T-helper 1 cell (primary cell): ENCODE measurements around the gene DIAPH2.
"Not testable (repeated sequence)": the region's sequence is repeated elsewhere in the genome, so short reads cannot be mapped to it uniquely, and the experiment has no call there.

ENCODE experiments used
- DNase-seq, 5 donors: peaks; one replicate each; pipeline ENCODE4 v3.0.0-alpha.2; 2012 to 2020

The DIAPH2 gene

DNA sequence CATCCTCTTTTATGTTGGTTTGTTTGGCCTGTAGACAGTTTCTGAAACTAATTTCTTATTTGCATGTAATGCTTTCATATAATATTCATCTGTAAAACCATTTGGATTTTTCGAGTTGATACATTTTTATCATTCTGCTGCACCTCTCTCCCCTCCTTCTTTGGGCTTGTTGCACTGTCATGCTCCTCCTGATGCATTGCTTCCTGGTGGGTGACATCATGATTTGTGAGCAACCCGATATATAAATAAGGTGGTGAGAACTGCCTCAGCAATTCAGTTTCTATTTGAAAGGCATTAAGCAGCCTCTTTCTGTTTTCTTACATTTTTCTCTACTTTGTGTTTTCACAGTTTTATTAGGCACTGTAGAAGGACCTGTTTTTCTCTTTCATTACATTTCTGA is 714.8 kb downstream of the DIAPH2 start:
- peak in 1 of 5 donors; percentile 63 for DNase-seq

DNA sequence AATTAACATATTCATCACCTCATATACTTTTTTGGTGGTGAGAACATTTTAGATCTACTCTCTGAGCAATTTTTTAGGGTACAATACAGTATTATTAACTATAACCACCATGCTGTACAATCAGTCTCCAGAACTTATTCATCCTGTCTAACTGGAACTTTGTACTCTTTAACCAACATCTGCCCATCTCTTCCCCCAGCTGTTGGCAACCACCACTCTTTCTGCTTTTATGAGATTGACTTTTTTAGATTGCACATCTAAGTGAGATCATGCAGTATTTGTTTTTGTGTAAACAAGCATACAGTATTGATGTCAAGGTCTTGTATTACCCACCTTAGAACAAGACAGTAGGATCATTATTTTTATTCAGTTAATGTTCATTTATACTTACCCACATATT is 715.9 kb downstream of the DIAPH2 start:
- DNase-seq = no peak

DNA sequence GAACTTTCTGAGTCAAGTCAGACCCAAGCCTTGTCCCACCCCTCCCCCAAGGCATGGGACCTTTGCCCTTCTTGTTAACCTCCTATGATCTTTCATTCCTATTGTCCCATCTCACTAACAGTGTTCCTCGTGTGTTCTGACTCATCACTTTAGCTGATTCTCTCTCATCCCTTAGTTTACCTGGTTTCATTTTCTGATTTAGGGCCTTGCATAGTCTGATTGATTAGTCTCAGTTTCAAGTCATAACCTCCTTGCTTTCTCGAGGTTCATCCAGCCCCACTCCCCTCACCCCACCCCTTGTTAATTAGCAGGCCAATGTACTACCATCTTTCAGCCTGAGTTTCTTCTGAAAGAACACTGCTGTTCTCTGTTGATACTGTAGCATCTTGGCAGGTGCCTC is 716.5 kb downstream of the DIAPH2 start:
- peak in 1 of 5 donors; percentile 62 for DNase-seq

DNA sequence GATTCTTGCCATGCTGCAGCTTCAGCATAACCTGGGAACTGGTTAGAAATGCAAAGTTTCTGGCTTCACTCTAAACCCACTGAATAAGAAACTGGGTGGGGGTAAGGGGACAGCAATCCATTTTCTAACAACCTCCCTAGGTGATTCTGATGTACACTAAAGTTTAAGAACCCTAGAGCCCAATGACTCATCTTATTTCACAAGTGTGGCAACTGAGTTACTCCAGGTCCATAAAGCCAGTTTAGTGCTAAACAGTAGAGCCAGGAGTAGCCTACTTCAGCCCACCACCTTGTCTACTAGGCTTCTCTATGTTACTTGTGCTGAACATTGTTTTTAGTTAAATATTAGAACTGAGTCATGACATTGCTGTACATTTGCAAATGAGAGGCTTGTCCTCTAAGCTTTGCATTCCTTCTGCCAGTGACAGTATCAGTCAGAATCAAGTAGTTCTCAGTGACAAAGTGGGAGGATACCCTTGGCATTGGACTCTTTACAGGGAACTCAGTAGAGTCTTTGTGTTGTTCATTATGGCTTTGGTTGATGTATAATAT is 717.0 kb downstream of the DIAPH2 start:
- peak in 1 of 5 donors; percentile 18 for DNase-seq

DNA sequence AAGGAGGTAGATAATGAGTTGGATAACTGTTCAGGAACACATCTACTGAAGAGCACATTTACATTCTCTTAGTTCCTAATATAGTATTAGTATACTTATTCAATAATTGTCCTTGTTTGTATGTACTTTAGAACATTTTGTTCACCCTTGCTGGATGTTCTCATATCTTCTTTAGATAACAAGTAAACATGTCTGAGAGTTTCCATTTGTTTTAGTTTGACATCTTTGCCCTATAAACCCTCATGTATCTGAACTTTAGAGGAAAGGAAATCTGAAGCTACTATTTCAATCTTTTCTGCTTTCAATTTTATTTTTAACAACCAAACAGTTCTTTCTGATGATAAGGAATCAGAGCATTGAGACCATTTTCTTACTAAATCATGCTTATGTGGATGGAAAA is 717.7 kb downstream of the DIAPH2 start:
- no peak for DNase-seq

DNA sequence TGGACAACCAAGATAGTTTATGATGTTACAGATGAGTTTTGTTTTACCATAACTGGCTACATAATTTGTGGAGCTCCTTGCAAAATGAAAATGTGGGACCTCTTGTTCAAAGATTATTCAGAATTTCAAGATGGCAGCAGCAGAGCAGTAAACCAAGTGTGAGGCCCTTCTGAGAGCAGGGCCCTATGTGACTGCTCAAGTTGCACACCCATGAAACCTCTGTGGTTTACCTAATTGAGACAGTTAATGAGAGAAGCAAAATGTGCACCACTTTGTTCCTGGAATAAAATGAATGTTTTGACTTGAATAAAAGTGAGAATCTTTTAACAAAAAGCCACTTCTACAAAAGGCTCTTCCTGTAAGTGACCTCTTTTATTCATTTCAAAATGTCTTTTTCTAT is 718.3 kb downstream of the DIAPH2 start:
- peak in 1 of 5 donors; percentile 63 for DNase-seq

DNA sequence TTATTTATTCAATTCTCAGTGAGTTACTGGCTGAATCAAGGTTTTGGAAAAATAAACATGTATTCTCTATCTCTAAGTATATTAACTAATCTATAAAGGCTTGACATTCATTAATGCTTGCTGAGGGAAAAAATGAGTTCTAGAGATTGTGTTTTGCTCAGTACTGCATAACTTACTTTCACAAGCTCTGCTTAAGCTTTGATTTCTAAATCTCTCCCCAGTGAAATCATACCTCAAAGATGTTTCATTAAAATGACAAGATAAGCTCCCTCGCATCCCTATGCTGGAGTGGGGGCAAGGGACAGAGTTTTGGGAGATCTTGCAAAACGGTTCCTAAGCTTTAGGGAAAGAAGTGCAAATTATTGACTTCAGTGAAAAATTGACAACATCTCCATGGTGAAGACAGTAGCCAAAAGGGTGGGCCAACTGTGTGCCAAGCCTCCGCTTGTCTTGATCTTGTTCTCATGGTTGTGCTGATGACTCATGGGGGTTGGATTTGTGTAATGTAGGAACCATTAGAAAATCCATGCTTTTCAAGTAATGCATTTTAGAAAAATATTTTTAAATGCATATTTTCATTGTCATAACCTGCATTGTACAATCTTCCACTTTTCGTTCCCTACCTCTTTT is 720.5 kb downstream of the DIAPH2 start:
- DNase-seq = no peak

DNA sequence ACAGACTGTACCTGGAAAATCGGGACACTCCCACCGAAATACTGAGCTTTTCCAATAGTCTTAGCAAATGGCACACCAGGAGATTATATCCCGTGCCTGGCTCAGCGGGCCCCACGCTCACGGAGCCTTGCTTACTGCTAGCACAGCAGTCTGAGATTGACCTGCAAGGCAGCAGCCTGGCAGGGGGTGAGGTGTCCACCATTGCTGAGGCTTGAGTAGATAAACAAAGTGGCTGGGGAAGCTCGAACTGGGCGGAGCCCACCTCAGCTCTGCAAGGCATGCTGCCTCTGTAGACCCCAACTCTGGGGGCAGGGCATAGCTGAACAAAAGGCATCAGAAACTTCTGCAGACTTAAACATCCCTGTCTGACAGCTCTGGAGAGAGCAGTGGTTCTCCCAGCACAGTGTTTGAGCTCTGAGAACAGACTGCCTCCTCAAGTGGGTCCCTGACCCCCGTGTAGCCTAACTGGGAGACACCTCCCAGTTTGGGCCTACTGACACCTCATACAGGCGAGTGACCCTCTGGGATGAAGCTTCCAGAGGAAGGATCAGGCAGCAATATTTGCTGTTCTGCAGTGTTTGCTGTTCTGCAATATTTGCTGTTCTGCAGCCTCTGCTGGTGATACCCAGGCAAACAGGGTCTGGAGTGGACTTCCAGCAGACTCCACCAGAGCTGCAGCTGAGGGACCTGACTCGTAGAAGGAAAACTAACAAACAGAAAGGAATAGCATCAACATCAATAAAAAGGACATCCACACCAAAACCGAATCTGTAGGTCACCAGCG is 725.2 kb downstream of the DIAPH2 start:
- not testable (repeated sequence) for DNase-seq

DNA sequence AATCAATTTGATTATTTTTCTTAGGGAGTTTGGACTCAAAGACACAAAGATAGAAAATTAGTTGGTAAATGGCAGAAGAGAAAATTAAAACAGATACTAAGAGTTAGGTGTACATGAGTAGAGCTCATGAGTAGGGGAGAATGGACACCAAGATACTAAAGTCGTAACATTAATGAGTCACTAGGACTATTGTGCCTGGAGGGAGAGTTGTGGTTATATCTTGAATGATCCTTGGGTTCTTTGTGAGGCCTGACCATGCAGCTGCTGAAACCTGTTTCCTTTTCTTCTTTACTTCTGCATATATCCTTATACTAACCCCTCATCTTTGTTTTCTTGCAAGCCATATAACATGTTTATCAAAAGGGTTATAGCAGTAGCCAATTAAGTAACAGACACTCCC is 731.8 kb downstream of the DIAPH2 start:
- no peak for DNase-seq

DNA sequence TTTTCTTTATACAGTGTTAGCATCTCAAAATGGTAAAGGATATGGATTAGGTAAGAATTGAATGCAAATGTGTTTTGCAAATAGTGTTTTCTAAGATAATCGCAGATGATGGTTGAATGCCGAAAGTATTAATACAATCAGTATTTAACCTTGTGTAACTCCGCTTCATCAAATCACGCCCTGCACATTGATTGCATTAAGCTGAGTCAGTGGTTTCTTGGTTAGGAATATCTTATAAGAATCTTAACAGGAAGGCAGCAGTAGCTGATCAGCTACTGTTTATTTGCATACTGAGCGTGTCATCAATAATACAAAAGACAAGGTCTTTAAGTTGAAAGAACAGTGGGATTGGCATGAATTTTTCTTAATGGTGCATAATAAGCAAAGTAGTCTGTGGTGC is 744.5 kb downstream of the DIAPH2 start:
- no peak for DNase-seq

DNA sequence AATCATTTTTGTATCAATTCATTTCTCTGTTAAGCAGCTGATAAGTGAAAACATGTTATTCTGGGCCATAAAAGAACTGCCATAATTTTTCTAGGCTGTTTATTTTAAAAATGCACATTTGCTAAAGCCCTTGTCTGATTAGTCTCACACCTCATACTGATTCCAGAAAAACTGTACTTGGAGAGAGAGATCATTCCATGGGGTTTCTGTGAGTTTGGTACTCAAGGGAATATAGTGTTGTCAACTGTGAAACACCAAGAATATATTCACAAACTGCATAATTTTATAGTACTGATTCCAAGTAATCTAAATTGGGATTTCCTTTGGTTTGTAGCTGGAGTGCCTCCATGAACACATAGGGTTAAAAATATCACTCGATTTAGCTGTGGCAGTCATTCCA is 746.6 kb downstream of the DIAPH2 start:
- no peak for DNase-seq

DNA sequence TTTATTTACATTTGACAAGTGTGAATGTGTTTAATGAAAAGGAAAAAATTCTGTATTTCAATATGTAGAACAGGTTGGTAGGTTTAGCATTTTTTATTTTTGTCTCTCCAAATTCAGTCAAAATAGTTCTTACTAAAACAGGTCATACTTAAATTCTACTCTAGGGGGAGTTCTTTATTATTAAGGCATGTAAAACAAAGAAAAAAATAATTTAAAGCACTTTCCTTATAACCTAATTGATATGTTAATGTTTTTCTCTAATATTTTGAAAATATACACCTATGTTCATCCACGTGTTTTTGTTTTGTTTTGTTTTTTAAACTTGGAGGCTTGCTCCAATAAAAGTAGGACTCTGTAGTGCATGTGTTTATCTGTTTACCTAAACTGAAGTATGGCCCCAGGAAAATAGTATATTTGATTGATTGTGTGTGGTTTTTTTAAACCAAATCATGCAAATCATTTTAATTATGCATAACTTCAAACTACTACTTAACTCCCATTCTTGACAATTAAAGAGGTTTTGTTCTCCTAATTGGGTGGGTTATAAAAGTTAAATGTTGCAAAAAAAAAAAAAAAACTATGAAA is 761.7 kb downstream of the DIAPH2 start:
- no peak for DNase-seq

DNA sequence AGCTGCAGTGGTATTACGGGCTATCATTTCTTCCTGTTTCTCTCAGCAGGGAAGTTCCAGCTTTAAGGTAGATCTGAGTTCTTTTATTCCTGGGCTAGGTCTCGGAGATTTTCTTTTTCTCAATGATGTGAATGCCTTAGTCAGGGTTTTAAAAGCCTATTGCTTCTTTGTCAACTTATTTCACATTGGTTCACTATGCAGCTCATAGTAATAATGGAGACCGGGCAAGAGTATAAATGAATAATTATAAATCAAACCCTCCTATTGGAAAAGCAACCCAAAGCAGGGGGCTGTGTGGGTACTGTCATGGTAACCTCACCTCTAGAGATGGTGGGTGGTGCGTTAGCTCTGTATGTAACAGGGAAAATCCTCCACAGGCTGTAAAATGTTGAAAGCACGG is 762.7 kb downstream of the DIAPH2 start:
- DNase-seq = no peak

DNA sequence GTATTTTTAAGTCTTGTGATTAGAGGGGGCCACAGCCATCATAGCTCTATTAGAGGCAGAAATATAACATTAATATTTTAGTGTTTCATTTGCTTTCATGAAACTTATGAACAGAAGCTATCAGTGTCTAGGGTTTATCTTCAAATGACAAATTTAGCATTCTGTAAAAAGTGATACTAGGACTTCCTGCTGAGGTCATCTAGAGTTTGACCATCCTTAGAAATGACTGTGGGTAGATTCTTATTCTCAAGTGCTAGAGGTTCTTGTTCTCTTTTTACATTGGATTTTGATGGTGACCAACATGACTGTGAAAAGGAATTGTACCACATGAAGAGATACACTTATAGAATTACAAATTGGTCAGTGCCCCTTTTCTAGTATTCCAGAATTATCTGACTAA is 767.6 kb downstream of the DIAPH2 start:
- DNase-seq = no peak

DNA sequence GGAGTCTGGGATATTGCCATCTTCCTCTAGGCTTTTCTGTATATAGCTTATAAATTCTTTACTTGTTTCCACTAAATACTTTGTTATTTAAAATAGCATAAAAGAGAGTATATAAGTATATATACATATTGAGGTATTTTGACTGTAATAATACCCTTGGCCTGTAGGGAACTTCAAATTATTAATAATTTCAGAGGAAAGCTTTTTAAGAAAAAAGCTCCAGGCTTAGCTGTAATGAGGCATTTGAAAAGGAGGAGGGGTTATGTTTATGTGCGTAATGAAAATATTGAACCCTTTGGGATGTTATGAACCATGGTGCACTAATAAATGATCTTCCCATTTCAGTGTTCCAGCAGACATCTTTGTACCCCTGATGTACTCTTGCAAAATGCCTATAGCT is 777.1 kb downstream of the DIAPH2 start:
- no peak for DNase-seq

DNA sequence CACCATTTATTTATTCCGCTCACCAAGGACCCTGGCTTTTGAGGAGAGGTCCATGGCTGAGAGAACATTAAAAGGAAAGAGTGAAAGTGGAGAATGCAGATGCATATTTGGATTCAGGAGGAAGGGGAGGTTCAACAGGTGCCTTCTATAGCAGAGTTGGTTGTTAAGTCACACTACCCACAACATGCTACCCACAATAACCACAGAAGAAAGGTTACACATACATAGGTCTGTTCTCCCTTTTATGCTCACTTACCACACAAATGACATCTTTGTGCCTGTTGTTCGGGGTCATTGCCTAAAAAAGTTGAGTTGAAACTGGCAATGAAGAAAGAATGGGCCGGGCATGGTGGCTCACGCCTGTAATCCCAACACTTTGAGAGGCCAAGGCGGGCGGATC is 786.4 kb downstream of the DIAPH2 start:
- no peak for DNase-seq

DNA sequence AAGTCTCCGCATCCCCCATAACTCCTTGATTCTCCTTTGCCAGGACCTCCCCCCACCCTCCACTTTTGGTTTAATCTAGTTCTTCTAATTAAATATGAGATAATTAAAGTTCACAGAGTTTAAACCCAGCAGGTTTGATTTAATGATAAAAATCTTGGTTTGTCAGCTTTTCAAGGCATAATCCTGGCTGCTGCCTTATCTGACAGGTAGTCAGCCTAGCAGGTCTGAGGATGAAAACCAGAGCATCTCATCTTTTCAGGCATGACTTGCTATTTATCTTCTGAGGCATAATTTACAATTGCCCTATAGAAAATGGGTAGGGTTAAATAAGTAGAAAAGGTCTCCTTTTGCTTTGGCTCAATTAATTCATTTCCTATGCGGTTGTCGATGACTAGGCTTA is 790.3 kb downstream of the DIAPH2 start:
- no peak for DNase-seq

DNA sequence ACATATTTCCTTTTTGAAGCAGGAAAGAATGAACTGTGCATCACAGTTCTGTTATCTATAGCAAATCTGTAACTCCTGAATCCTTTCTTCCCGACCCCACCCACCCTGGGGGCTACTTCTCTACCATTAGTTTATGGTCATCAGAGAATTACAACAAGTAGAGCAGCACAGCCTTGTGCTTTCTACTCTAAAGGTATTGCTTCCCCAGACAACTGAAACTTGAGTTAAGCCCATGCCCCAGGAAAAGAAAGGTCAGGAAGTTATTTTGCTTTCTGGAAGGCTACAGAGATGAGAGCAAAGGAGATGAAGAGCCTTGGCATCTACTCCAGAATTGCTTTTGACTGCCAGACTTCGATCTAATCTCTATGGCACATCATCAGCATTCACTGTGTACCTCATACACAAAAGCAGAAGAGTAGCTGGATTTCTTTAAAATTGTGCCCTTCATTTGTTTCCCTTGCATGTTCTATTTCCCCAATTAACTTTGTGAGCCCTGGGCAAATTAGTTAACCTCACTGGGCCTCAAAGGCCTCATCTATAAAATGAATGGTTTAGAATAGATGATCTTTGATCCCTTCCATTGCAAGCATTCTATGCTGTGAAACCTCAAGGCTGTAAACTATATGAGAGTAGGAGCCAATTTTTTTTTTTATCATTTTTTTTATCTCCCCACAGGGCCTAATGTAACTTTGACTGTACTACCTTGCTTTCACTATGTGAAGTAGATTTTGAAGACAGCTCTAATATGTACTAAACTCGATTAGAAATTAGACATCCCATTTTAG is 794.7 kb downstream of the DIAPH2 start:
- no peak for DNase-seq

DNA sequence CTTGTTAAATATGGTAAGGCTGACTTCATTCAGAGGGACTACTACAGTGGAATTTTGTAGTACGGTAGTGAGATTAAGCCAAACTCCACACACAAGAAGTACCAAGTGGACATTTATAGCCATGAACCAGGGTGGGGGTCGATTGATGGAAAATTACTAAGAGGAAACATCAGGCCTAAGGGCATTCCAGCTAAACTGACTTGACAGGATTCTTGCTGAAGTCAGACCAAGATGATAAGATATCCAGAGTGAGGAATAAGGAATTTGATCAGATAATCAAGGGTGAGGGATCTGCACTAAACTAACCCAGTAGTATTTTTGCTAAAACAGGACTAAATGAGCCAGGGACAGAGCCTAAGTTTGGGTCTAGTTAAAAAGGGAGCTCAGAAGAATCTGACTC is 796.6 kb downstream of the DIAPH2 start:
- no peak for DNase-seq

DNA sequence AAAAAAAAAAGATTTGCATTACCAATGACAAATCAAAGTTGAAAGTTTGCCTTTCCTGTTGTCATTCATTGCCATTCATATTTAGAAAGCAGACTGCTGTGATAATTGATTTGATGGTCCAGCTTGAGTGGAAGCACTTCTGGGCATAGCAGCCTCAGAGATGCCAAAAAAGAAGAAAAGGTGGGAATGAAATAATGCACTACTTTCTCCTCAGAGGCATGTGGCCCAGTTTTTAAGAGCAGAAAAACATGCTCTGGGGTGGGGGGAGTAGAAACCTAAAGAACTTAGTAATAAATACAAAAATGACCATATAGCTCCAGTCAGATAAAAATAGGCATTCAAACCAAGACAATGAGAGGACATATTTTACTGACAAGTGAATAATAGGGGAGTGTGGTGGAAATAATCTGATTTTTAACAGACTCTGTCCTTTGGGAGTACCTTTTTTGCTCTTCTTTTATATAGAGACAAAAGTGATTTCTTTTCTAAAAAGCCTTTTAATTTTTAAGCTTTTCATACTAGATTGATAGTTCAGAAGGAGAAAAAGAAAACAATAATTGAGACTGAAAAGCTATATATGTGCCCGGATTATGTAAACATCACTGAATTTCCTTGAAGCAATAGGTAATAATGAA is 798.1 kb downstream of the DIAPH2 start:
- DNase-seq = no peak

DNA sequence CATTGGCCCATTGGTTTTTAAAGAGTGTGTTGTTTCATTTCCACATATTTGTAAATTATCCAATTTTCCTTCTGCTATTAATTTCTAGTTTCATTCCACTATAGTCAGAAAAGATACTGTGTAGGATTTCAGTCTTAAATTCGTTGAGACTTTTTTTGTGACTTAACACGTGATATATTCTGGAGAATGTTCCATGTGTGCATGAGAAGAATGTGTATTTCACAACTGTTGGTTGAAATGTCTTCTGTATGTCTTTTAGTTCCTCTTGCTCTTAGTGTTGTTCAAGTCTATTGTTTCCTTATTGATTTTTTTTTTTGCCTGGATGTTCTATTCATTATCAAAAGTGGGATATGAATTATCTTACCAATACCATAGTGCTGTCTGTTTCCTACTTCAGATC is 806.0 kb downstream of the DIAPH2 start:
- no peak for DNase-seq

DNA sequence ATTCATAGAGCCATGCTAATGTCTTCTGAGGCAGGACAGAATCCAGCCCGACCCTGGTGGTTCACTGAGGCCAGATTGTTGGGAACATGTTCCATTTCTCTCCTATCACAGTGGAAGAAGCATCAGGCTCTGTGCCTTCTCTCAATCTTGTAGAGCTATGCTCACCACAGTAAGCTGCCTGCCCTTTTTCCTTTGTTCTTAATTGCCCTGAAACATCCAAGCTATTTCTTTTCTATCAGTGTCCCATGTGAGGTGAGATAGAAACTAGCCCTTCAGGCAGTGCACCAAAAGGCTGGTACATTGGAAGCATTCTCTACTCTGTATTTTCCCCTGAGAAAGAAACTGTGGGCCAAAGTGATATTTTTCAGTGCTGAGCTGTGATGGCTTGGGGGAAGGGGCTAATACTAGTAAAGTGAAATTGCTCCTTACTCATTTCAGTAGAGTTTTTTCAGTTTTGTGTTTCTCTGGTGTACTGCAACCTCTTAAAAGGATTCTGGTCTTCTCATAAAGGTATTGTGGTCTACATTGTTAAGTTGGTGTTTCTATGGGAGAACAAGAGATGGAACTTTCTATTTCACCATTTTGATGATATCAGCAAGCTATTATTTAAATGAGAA is 810.2 kb downstream of the DIAPH2 start:
- peak in 1 of 5 donors; percentile 8 for DNase-seq
